AG09309 (cell line): ENCODE measurements around the gene PCP4L1.

Experiments used
- DNase-seq: peaks from one replicate; pipeline ENCODE4 v3.0.0-alpha.2; 2010; ENCODE audit warnings: low read depth
- H3K4me3 ChIP-seq: 2 replicates; pipeline ENCODE4 v1.5.1; 2011; ENCODE audit warnings: mild to moderate bottlenecking, low read depth, low read length, moderate library complexity; ENCODE audit not compliant: control insufficient read depth
- CTCF ChIP-seq: IDR thresholded peaks from 2 replicates; pipeline ENCODE4 v1.5.1; 2011; ENCODE audit warnings: mild to moderate bottlenecking, low read depth, low read length, inconsistent platforms; ENCODE audit not compliant: insufficient read depth, control insufficient read depth; ENCODE audit errors: missing control alignments

Gene PCP4L1

GRCh38 chr1:161305867-161306519 is 47.4 kb downstream of the PCP4L1 start:
- TF ChIP-seq CTCF: no peak
- H3K4me3 ChIP-seq: peak overlapping the region; percentile 62
- no peak for DNase-seq

GRCh38 chr1:161307230-161307768 is 48.8 kb downstream of the PCP4L1 start:
- H3K4me3 ChIP-seq: no peak overlapping the region
- TF ChIP-seq CTCF: no peak
- DNase-seq: no peak

- TF ChIP-seq CTCF: no peak
- DNase-seq: no peak
- H3K4me3 ChIP-seq: no peak overlapping the region
Measured at GRCh38 chr1:161307892-161308638, 49.5 kb downstream of the PCP4L1 start.

GRCh38 chr1:161309868-161310267 is 51.3 kb downstream of the PCP4L1 start, which contains the start of gene MPZ:
Gene MPZ (minus strand): TSS chr1:161309968. CDS start chr1:161309905, 63 bp downstream.
- DNase-seq: no peak
- H3K4me3 ChIP-seq: no peak within 1 kb of the TSS
- TF ChIP-seq CTCF: no peak

- no peak for TF ChIP-seq CTCF
- DNase-seq: no peak
- H3K4me3 ChIP-seq: no peak overlapping the region
Measured at GRCh38 chr1:161311595-161312181, 53.1 kb downstream of the PCP4L1 start.

- TF ChIP-seq CTCF: no peak
- no peak for DNase-seq
- peak overlapping the region; percentile 99 for H3K4me3 ChIP-seq
Measured at GRCh38 chr1:161313554-161314200, 55.1 kb downstream of the PCP4L1 start.
